NCI-H2107 treated with DMSO at 0.1 percent for 48 hours (cell line): ENCODE data around the gene COX4I1.

ENCODE experiments used
- DNase-seq: peaks from one replicate; lab custom pipeline; 2025; ENCODE audit not compliant: unreplicated experiment; lab: John Stamatoyannopoulos, UW

Gene COX4I1

DNA sequence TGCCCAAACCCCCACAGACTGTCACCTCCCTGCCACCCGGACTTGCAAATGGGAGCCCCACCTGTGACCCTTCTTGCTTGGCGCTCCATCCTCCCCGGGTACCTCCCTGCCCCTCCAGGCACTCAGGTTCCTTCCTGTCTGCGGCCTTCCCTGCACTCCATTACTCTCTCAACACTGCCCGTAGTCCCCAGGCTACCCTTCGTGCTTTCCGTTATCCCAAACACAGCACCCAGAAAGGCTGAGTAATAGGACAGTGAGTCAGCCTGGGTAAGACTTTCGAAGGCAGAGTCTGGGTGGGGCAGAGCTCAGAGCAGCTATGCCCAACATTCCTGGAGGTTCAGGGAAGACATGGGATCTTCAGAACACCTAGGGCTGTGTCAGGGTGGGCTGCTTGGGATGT lies 32.0 kb upstream of the COX4I1 start:
- no peak for DNase-seq

DNA sequence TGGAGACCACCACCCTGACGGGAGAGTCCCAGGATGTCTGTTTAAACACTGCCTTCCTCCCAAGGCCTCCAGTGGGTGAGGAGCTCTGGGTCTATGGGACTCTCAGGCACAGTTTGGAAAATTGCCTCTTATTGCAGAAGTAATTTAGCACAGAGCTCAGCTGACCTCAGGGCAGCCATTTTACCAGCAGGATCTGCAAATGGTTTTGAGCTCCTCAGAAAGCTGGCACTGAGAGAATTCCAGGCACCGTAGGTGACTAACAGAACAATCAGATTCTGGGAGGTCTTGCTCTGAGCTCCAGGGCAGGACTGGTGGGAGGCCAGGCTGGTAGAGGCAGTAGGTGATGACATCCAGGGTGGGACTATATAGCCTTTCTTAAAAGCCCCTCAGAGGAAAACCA lies 31.3 kb upstream of the COX4I1 start:
- no peak for DNase-seq

DNA sequence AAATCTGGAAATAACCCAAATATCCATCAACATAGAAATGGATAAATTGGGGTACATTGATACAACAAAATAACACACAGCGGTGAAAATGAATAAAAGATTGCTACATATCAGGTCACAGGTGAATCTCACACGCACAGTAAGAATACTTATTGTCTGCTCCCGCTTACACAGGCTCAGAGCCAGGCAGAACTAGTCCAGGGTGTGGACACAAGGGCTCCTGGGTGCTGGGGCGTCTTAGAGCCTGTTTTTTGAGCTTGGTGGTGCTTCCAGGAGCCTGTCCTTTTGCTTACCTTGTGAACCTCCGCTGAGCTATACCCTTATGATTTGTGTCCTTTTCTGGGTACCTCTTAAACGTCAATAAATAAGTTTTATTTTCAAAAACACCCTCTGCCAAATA lies 28.8 kb upstream of the COX4I1 start:
- DNase-seq: no peak

DNA sequence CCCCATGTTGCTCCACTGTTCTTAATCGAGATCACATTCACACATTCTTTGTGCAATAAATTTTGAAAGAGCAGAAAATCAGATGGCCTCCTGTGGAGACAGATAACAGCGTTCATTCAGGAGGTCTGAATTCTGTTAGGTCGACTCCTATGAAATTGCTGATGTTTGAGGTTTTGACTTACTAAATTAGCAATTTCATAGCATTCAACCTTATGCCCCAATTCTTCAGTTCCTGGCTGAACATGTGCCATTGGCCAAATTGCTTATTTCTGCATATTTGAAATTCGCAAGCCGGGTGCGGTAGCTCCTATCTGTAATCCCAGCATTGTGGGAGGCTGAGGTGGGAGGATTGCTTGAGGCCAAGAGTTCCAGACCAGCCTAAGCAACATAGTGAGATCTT lies 26.5 kb upstream of the COX4I1 start:
- no peak for DNase-seq

DNA sequence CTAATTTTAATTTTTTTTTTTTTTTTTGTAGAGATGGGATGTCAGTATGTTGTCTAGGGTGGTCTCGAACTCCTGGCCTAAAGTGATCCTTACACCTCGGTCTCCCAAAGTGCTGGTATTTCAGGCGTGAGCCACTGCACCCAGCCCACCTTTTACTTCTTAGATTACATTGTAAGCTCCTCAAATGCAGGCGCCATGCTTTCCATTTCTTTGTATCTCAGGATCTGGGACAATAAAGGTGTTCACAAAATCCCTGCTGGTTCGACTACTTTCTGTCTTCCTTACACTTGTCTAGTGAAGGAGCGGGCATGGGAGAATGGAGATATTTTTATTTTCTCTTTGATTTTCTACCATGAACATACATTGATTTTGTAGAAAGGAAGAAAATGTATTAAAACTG lies 25.4 kb upstream of the COX4I1 start:
- no peak for DNase-seq

- no peak for DNase-seq
Measured at GRCh38 chr16:85774811-85775210, 24.7 kb upstream of the COX4I1 start.

- DNase-seq: no peak
Measured at GRCh38 chr16:85777583-85778310, 21.7 kb upstream of the COX4I1 start.

DNA sequence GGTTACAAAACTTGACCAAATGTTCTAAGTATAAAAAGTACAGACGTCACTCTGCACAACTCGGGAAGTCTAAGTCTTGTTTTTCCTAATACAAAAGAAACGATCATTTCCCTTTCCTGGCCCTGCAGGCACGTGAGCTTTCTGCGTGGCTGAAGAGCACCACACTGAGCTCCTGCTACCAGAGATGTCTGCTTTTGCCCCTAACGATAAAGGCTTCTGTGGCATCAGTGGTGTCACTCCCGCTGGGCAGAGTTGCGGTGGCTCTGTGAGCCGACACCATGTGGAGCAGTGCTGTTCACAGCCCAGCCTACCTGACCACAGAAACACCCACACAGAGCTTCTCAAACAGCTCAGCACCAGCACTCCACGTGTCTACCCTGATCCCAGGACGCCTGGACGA lies 20.6 kb upstream of the COX4I1 start:
- no peak for DNase-seq

DNA sequence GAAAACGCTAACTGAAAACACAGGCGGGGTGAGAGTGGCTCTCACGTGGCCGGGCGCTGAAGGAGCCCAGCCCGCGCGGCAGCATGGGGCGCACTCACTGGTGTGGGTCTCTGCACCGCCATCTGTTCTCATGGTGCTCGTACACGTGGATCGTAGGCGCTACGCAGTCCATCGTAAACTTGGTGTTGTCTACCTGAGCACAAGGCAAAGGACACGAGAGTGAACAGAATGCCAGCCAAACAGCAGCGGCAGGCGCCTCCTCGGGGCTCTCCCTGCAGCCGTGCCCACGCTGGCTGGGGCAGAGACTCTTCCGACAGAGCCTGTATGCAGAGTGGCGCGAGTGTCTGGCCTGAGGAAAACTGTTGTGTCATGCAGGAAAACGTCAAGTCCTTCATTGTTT lies 19.2 kb upstream of the COX4I1 start:
- no peak for DNase-seq

DNA sequence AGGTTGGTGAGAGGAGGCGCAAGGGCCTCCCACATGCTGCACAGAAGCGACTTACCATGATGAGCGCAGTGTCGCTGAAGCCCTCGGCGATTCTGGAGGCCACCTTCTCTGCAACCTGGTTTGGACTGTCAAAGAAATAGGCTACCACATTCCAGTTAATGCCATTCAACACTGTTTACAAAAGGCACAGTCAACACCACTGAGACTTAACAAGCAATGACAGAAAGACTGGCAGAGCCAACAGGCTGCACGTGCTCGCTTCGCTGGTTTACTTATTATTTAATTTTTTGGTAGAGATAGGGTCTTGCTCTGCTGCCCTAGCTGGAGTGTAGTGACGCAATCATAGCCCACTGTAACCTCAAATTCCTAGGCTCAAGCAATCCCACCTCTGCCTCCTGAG lies 18.3 kb upstream of the COX4I1 start:
- DNase-seq: no peak

DNA sequence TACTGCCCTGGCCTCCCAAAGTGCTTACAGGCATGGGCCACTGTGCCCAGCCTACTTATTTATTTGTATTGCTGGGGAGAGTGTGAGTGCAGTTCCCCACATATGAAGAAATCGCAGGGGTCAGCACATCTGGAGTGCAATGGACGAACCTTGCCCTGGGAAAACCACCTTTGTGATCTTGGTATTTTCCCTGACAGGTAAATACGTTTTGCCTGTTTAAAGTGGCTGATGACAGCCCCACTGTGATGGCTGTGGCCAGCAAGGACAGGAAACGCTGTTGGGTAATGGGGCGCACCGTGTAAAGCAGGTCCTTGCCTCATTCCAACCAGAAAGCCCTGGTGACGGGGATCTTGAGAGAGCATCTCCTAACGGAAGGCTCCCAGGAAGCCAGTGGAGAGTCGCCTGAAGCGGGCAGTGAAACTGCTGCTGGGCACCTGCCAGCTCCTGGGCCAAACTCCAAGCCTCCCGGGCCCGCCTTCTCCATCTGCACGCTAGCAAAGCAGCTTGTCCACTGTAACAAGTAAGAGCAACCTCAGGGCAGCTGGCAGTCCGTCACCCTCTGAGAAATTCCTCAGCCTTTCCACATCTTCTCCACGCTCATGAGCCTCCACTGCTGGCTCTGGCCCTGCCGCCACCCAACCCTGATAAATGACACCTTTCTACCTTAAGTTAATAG lies 17.7 kb upstream of the COX4I1 start:
- DNase-seq: no peak

GRCh38 chr16:85782451-85782850 lies 17.0 kb upstream of the COX4I1 start:
- DNase-seq: no peak

DNA sequence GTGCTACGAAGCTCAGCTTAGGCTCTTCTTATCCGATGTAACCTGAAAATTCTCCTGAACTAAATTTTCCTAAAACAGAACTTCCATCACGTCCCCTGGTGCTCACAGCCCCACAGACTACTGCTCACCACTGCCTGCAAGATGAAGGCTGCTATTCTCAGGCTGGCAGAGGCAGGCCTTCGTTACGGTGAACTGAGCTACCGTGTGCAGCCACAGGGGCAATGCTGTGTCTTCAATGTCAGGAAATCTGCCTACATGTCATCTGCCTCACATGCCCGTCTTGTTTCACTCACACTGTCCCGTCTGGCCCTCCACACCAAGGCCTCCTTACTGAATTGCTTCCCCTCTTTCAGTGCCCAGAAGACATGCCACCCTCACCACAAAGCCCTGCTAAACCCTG lies 16.1 kb upstream of the COX4I1 start:
- no peak for DNase-seq

- DNase-seq: no peak
Measured at GRCh38 chr16:85784813-85785212, 14.7 kb upstream of the COX4I1 start.

DNA sequence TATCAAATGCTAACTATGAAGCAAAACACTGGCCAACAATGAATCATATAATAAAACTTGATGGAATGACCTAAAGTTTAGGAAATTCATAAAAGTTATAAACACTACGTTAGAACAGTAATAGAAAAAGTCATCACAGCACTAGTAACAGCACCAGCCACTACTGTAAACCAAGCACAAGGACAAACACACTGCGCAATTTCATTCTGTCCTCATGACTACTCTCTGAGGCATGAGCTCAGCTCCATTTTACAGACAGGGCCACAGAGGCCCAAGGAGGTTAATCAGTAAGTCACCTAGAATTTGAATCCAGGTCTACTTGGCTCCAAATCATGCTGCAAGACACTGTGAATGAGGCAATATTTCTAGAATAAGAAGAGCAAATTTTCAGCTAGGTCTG lies 13.6 kb upstream of the COX4I1 start:
- DNase-seq: no peak

DNA sequence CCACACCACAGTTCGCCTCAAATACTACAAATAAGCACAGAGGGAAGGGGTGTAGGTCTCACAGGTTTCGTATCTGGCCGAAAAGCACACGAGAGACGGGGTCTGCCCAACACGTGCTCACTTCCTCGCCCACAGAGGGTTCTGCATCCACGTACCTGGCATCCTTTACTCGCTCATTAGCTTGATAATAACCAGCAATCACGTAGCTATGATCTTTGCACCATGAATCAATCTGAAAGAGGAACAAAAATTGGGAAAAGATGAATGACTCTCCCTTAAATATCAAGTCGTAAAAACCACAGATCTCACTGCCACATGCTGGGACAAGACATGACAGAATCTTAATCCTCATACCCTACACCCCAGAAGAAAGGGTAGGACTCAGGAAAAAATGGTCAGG lies 10.7 kb upstream of the COX4I1 start:
- no peak for DNase-seq

DNA sequence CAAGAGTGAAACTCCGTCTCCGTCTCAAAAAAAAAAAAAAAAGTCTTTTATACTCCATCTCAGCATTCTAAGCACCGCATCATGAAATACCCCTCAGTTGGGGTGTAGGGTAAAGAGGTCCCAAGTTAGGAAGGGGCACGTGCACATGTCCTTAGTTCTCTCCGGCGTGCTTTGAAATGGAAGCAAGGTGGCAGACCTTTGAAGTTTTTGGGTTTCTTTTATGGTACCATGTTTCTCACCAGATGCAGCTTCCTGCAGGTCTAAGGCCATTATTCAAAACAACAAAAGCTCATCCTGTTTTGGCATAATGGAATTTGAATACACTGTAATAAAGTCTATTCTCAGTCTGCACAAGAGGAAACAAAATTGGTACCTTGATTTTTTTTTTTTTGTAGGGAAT lies 9.7 kb upstream of the COX4I1 start:
- no peak for DNase-seq

DNA sequence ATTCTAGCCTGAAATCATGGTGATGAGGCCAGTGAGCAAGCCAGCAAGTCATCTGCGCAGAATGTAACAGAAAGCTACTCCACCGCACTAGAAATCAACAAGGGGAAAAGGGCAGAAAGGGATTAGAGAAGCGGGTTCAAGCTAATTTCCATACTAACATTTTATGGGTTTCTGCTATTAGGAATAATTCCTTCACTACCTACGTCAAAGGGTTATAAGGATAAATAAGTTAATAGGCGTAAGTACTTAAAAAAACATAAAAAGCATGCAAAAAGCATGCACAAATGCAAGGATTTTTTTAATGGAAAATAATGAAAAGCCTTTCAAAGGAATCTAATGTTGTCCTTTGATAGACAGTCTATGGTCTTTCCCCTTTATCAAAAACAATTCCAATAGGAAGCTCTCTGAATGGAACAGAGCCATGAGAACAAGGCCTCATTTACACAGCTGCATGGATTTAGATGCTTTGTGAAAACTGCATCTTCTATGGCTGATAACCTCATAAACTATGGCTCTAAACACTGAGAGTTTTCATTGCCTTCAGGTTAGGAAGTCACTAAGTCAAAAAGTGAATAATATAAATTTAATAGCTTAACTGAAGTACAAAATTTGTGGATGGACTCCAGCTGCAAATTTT lies 5.7 kb upstream of the COX4I1 start:
- no peak for DNase-seq

- DNase-seq: no peak
Measured at GRCh38 chr16:85794696-85795095, 4.8 kb upstream of the COX4I1 start.

- DNase-seq: no peak
Measured at GRCh38 chr16:85796152-85796551, 3.3 kb upstream of the COX4I1 start.

GRCh38 chr16:85796599-85796998 lies 2.9 kb upstream of the COX4I1 start:
- DNase-seq: no peak

DNA sequence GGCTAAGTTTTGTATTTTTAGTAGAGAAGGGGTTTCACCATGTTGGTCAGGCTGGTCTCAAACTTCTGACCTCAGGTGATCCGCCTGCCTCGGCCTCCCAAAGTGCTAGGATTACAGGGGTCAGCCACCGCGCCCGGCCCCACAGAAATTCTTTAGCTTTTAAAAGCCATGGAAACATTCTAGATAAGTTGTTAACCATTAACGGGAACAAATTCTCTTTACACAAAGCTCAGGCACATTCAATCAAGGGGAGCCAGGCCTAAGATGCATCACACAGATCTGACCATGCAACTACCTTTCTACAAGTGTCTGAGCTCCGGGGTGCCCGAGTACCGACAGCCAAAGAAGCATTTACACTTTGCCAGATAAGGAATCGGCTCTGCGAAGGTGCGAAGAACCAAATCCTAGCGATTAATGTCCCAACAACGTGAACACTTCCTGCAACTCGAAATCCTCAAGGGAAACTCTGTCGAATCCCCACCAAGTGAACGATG lies 1.2 kb upstream of the COX4I1 start:
- DNase-seq: no peak
